Fibroblast of peridontal ligament (primary cell): ENCODE data around the gene SLC6A7.

Source experiments
- DNase-seq: peaks from one replicate; pipeline ENCODE4 v3.0.0-alpha.2; 2010; ENCODE audit errors: extremely low read depth

Gene SLC6A7

DNA sequence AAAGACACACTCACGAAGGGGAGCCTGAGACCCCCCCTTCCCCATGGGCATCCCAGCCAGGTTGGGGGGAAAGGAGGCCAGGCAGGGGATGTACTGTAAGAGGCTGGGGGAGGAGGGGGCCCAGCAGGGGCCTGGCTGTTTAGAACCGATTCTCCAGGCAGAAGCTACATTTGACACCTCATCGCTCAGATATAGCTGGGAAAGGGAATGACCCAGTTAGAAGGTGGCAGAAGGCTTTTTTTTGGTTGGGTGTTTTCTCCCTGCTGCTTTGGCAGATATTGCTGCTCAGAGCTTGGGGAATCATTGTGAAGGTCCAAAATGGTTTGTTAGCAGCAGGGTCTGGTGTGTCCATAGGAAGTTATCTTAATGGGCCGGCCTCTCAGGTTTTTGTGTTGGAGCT, 17.3 kb upstream of the SLC6A7 start:
- no peak for DNase-seq

DNA sequence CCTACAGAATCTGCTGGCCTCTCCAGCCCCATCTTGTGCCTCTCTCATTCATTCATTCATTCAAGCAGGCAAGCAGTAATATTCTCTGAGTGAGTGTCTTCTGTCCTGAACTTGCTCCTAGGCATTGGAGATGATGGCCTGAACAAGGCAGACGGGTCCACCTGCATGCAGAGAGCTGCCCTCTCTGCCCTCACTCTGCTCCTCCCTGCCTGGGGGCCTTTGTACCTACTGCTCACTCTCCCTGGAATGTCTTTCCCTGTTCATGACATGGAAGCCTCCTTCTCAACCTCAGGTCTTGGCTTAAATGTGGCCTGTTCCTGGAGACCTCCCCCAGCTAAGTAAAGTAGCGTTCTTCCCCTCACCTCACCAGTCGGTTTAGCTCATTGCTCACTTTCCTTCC, 16.7 kb upstream of the SLC6A7 start:
- DNase-seq = no peak

DNA sequence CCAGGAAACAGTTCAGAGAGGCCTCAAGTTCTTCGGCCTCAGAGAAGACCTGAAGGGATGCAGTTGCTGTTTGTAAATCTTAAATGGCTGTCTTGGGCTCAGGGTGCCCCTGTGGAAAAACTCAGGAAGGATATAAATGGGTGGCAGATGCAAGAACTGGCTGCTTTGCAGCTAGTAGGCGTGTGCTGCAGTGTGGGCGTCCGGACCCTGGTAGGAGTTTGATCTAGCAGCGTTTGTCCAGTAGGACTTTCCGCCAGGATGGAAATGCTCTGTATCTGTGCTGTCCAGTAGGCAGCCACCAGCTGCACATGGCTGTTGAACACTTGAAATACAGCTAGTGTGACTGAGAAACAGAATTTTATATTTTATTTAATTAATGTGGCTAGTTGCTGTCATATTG, 15.6 kb upstream of the SLC6A7 start:
- no peak for DNase-seq

DNA sequence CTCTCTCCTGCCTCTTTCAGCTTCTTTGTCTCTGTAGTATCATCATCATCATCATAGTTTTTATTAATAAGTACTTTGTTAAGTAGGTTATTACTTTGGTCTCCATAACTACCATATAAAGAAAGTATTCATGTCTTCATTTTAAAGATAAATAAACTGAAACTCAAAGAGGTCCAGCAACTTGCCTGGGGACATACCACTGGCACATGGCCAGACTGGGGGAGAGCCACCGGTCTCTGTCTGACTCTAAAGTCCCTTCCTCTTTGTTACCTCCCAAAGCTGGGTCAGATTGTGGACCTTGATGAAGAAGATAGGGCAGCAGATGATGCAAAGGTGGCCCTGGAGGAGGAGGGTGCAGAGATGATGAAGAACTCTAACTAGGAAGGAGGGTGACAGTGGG, 14.8 kb upstream of the SLC6A7 start:
- DNase-seq = no peak

DNA sequence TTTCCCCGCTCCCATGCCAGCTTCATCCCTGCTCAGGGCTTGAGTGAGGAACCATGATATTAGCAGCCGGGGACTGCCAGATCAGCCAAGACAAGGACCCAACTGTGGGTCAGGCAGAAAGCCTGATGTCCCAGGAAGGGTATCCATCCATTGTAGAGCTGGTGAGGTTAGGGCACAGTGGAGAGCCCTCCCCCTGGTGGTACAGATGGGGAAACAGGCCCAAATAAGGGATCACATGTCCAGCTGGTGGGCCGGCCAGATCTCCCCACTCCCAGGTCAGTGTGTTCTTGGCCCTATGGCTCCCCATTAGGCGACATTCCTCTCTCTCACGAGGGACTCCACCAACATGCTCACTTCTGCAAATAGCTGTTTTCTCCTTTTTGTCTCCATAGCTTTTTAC, 14.3 kb upstream of the SLC6A7 start:
- DNase-seq = no peak

DNA sequence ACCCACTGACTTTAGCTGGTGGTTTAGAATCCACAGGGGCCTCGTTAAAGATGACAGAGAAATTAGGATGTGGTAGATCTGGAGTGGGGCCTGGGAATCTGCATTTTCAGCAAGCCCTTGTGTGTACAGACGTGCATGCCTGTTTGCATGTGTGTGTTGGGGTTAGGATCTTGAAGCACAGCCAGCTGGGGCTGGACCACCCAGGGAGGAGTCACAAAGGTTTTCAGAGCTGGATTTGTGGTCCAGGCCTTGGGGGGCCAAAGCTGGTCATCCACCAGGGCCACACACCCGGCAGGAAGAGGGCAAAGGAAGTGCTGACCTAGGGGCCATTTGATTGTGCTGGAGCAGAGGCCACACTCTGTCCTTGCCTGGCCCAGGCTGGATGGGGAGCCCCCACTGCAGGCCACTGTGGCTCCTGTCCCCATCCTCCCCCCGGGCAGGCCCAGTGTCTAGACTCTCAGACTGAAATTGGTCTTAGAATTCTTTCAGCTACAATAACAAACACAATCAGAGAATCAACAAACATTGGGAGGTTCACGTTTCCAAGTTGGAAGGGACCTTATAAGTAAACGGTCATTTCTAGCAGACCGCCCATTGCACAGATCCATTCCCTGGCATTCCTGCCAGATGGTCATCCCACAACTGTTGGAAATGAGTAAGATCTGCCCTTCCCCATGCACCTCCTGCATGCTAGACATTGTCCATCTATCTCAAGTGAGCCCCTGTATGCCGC, 13.0 kb upstream of the SLC6A7 start:
- peak; percentile 82 for DNase-seq

DNA sequence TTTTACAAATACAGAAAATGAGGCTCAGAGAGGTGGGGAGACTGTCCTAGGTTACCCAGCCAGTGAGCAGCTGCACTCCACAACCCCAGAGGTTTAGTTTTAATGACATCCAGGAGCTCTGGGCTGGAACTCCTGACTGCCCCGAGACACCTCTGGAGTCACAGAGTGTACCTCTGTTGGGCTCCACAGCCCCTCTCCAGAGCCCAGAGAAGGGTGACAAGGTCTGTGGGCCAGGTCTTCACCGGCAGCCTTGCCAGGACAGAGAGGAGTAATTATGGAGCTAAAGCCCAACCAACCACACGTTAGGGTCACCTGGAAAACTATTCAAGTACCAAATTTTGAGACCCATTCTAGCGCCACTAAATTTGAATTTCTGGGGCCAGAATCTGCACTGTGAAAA, 12.1 kb upstream of the SLC6A7 start:
- no peak for DNase-seq

DNA sequence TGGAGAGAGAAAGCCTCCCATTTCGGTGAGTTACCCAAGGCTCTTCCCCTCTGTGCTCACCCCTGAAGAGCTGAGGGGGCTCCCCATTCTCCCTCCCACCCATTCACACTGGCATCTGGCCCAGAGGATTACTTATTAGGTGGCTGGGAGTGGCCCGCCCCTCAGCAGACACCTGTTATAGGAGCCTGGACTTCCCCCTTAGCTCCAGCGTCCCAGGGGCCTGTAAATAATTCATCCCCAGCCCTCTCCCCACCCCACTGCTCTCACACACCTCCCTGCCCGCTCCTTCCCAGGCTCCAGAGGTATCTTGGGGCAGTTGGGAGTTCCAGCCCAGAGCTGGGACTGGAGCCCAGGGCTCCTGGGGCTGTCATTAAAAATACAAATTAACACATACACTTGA, 11.6 kb upstream of the SLC6A7 start:
- DNase-seq = no peak

DNA sequence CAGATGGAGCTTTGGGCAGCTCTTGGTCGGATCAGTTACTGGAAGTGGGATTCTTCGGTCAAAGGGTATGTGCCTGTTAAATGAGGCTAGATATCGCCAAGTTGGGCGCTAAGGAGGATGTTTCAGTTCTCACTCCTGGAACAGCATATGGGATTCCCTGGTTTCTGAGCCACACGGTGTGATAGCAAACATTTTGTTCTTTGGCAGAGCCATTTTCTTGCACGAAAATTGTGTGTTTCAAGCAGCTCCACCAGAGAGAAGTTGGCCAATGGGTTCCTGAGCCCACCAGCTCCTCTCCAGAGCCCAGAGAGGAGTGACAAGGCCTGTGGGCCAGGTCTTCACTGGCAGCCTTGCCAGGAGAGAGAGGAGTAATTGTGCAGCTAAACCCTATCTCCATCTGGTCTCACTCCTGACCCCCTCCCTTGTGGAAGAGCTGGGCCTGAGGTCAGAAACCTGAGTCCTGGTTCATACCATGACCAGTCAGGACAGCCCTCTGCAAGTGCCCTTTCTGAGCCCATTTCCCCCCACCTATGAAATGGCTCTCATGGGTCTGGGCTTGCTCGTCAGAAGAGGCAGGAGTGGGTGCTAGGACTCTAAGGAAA, 10.7 kb upstream of the SLC6A7 start:
- DNase-seq = no peak

DNA sequence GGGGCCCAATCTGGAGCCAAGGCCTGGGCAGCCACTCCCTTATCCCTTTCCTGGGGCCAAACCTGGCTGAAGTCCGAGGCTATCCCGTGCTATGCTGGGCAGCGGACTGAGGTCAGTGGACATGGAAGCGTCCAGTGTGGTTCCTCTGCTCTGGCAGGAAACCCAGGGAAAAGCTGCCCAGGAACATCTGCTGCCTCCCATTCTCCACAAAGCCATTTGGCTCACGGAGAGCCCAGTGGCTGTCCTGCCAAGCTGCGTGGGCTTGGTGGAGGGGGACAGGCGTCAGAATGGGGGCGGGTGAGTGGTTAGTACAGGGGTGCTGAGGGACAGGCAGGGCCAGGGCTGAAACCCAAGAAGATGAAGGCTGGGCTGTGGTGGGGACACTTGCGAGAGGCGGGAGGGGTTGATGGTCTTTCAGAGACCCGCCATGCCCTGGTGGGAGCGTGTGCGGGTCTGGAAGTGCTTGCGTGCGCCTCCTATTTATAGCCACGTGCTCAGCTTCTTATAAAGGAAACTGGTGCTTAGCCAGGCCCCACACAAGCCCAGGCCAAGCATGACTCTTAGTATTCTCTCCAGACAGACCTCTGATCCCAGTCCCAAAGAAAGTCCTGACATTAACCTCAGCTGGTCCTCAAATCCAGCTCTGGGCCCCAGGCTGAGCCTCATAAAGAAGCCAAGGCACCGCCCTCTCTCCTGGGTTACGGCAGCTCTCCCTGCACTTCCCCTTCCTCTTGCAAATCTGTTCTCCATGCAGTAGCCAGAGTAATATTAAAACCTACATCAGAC, 9.4 kb upstream of the SLC6A7 start:
- no peak for DNase-seq

DNA sequence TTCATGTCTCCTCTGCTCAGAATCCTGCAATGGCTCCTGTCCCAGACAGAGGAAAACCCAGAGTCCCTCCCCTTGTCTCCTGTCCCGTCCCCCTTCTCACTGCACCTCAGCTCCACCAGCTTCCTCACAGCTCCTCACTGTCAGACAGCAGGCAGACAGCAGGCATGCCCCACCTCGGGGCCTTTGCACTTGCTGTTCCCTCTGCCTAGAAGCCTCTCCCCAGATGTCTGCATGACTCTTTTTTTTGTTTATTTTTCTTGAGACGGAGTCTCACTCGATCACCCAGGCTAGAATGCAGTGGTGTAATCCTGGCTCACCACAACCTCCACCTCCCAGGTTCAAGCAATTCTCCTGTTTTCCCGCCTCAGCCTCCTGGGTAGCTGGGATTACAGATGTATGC, 8.8 kb upstream of the SLC6A7 start:
- DNase-seq = peak; percentile 45

DNA sequence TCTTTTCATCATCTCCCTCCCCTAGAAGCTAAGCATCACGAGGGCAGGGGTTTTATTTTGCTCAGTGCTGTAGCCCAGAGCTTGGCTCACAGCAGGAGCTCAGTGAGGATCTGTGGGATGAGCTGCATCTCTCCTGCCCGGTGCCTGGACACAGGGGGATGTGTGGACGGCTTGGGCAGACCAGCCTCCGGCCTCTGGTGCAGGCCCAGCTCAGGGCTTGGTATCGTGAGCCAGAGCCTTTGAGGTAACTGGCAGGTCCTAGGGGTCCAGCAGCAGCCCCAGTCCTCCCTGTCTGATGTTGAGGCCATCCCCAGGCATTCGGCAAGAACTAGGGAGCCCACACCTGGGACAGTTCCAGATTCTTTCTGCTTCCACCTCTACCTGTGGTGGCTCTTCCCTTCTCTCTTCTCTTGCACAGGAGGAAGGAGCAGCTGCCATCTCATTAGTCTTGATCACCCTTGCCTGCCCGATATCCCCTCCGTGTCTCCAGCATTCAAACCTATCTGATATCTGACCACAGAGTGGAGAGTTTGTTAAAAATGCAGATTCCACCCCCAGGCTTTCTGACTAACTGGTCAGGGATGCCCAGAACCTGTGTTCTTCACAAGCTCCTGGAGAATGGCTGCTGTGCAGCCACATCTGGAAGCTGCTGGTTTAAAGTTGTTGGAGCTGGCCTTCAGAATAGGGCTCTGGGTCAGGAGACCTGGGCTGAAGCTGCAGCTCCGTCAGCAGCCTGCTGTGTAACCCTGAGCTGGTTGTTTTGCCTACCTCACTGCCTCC, 7.9 kb upstream of the SLC6A7 start:
- DNase-seq = no peak

DNA sequence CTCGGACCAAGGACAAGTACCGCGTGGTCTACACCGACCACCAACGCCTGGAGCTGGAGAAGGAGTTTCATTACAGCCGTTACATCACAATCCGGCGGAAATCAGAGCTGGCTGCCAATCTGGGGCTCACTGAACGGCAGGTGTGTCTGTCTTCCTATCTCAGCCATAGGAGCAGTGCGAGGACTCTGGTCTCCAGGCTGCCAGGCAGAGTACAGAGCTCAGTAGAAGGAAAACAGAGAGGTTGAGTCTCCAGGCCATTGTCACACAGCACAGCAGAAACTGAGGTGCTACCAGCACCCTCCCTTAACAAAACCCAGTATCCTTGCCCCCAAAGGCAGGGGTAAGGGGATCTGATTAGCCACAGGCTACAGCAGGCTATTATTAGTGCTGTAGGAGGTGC, 7.1 kb upstream of the SLC6A7 start:
- DNase-seq = no peak

DNA sequence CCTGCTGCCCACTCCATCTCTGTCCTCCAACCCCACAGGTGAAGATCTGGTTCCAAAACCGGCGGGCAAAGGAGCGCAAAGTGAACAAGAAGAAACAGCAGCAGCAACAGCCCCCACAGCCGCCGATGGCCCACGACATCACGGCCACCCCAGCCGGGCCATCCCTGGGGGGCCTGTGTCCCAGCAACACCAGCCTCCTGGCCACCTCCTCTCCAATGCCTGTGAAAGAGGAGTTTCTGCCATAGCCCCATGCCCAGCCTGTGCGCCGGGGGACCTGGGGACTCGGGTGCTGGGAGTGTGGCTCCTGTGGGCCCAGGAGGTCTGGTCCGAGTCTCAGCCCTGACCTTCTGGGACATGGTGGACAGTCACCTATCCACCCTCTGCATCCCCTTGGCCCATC, 6.4 kb upstream of the SLC6A7 start:
- no peak for DNase-seq

DNA sequence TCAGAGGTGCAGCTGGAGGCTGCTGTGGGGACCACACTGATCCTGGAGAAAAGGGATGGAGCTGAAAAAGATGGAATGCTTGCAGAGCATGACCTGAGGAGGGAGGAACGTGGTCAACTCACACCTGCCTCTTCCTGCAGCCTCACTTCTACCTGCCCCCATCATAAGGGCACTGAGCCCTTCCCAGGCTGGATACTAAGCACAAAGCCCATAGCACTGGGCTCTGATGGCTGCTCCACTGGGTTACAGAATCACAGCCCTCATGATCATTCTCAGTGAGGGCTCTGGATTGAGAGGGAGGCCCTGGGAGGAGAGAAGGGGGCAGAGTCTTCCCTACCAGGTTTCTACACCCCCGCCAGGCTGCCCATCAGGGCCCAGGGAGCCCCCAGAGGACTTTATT, 5.9 kb upstream of the SLC6A7 start:
- DNase-seq = no peak

DNA sequence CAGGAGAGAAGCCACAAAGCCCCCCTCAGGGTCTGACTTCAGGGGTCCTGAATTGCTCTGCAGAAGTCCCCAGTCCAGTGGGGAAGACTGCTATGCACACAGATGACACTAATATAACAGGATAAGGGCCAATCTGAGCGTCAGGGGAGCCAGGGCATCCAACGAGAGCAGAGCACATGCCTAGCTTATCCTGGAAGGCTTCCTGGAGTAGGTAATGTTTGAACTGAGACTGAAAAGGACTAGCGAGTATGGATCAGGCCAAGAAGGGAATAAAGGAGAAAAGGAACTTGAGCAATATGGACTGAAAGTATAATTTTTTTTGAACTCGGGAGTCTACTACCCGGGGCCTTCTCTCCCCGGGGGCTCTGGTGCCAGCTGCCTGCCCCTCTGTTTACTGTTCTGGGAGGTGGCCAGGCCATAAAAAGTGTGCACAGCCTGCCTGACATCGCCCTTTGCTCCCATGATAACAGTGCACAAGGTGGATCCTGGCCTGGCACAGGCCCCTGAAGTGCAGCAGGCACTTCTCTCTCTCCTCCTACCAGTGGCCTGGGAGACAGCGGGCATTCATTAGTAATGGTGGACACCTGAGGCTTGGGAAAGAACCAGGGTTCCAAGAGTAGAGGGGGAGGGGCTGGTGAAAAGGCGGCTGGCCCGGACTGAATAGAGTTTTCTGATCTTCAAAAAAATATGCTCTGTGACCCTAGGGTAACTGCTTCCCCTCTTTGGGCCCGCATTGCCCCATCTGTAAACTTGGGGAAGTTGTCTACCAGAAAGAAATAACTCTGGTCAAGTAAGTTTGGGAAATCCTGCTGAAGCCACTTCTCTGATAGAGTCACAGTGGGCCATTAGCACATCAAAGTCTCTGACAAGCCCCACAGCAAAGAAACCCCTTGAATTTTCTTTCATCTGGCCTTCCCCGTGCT, 4.6 kb upstream of the SLC6A7 start:
- no peak for DNase-seq

DNA sequence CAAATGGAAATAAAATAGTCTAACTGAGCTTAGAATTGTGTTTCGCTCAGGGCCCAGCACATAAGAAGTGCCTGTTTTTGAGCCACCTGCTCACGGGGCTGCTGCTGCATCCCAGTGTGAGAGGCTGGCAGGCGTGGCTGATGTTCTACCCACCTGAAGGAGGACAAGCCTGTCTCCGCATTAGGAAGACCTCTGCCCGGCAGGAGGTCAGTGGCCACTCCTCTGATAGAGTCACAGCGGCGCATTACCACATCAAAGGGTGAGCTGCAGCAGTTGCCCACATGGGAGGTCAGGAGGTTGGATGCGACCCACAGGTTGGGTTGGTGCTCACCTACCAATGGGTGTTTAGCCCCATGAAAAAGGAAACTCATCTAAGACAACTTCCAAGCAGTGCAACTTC, 3.7 kb upstream of the SLC6A7 start:
- no peak for DNase-seq

DNA sequence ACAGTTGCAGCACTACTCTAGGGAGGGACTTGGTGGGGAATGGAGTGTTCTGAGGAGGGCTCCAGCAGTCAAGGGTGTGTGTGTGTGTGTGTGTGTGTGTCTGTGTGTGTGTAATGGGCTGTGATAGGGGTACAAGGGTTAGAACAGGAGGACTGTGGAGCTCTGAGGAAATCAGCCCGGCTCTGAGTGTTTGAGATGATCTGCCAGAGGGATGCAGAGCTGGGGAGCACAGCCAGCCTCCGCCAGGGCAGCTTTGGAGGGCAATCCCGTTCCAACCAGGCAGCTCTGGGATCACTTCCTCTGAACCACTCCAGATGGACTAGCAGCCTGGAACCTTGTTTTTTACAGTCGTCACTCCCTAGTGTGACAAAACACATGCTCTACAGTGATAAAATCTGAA, 3.0 kb upstream of the SLC6A7 start:
- no peak for DNase-seq

DNA sequence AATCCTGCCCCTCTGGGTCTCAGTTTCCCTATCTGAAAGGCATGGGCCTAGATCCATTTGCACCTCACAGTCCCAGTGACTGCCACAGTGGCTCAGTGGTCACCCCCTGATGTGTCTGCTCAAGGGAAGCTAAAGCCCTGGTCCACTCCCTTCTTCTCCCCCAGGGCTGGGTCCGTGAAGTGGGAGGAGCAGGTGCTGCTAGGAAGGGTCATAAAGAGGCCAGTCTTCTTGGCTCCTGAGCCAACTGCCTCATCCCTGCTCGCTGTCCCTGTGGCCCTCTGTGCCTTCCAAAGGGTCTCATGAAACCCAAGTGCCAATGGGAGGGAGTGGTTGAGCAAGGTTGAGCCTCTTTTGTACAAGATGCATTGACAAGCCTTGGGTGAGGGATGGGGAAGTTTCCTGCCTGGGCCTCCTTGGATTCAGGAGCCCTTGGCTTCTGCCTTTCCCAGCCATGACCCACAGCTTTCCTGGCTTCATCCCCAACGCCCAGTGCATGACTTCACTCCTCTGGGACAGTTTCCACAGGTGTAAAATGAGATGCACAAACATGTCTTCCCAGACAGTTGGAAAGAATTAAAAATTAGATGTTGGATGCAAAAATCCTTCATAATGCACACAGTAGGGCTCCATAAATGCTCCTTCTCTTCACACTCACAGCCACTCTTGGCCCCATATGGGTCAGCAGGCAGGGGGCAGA, 1.6 kb upstream of the SLC6A7 start:
- no peak for DNase-seq

DNA sequence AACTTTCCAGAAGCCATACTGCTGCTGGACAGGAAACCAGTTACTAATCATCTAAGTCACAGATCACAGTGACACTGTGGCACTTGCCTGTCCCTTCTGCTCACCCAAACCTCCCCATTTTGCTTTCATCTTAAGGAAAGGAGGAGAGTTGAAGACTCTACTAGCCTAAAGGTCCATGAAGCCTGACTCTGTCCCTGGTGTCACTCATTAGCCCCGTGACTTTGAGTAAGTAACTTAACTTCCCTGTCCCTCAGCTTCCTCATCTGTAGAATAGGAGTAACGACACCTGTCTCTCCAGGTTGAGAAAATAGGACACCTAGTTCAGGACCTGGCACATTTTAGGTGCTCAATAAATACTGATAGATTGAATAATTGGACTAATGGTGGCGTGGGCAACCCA, 536 bp upstream of the SLC6A7 start:
- DNase-seq = no peak

DNA sequence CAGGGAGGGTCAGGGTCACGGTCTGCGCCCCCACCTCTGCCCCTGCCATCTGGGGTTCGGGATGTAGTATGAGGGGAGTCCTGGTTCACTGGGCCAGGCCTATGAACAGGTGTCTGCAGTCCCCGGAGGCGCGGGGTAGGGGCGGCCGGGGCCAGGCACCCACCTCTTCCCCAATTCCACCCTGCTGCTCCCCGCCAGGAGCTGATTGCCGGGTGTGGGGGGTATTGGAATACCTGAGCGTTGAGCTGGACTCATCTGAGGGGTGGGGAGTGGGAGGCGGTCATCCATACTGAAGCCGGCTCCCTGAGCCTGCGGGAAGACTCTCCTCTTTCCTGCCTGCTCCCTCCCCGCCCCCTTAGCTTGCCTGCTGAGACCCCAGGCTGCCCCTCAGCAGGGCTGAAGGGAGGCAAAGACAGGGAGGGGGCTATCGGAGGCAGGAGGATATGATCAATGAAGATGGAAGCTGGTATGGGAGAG, 679 bp downstream of the SLC6A7 start:
- no peak for DNase-seq
